ENCODE results near the gene ALKBH4. TPM values are rescaled to one million over a fixed set of nuclear protein-coding genes. Genes with fewer than 3 reads are reported as not detected.
A peak's percentile ranks its signal among the peaks of the same experiment; 100 is the strongest.
"Not testable (repeated sequence)": the region's sequence is repeated elsewhere in the genome, so short reads cannot be mapped to it uniquely, and the experiment has no call there.

Gene ALKBH4
- total and polyA plus RNA-seq, 10 of the 15 experiments (the other 5 are each of a cell fraction or from before 2014, with no cell fraction given) = 4.1 to 16.9 (median 11.3) TPM

GRCh38 chr7:102408530-102408929 is 56.1 kb downstream of the ALKBH4 start:
- peaks cover 25% of the 10 kb centered on the region for H3K4me1 ChIP-seq (ENCODE audit: control insufficient read depth, insufficient read depth, low read length)
- DNase-seq (ENCODE audit: low read depth, low spot score) (peak; percentile 71), FAIRE-seq (peak; percentile 38), ATAC-seq (peak; percentile 80)
- intact Hi-C loops (cut with micrococcal nuclease; ENCODE audit: unreplicated experiment) (loop anchor here (1.0 to 2.0 kb wide), 2 partner anchors 16 to 37 kb away; no protein-coding TSS in a partner anchor), in situ Hi-C loops (cut with MboI) (loop anchor here (10.0 kb wide), 1 partner anchor 46 kb away; no protein-coding TSS in a partner anchor)
- CTCF ChIA-PET = interaction anchor here (1.0 to 11.2 kb wide), 12 partner anchors 9 to 129 kb away, joined by 3 to 101 read pairs (median 4); partner anchors contain the start of genes ALKBH4, LRWD1, ORAI2 and PRKRIP1
- not testable (repeated sequence) for H4K20me1 ChIP-seq (ENCODE audit: control insufficient read depth, insufficient read depth); H3K27me3 ChIP-seq (replicated peaks in 1 of 2; ENCODE audit: control insufficient read depth in 2 of 2, insufficient read depth in 2 of 2, low read length in 1 of 2); BruUV-seq (replicated peaks); H2AFZ ChIP-seq (ENCODE audit: control insufficient read depth, low read depth, low read length); H3K9me3 ChIP-seq (replicated peaks; ENCODE audit: control insufficient read depth, insufficient read depth, low read length); H3K4me3 ChIP-seq; H3K9ac ChIP-seq (ENCODE audit: control insufficient read depth, insufficient read depth, low read length)
- peak overlapping the region; percentile 52 for H3K27ac ChIP-seq (ENCODE audit: control insufficient read depth, insufficient read depth)
- POLR2A ChIA-PET = interaction anchor here (1.1 to 5.0 kb wide), 4 partner anchors 17 to 57 kb away, joined by 5 to 24 read pairs (median 13); partner anchors contain the start of gene ORAI2
- under 1% methylated on average over 6 of the region's 6 CpGs for WGBS (ENCODE audit: insufficient coverage, insufficient replicate concordance, low lambda C conversion rate, missing lambda C conversion rate)
- SMC1A ChIA-PET (ENCODE audit: uncharacterized antibody, unreplicated experiment) = interaction anchor here (1.0 to 10.2 kb wide), 9 partner anchors 7 to 57 kb away, joined by 3 to 89 read pairs (median 4); partner anchors contain the start of genes ALKBH4, LRWD1 and ORAI2
- peak overlapping the region; percentile 51; the same call in 1 of the 2 replicates for H3K4me2 ChIP-seq (ENCODE audit: control insufficient read depth, insufficient read depth)
- H3K36me3 ChIP-seq (ENCODE audit: control insufficient read depth in 2 of 2, insufficient read depth in 2 of 2, low read length in 1 of 2) = peaks cover 13 to 35% of the 10 kb centered on the region in 2 experiments
- peaks cover 11% of the 10 kb centered on the region for H3K79me2 ChIP-seq (ENCODE audit: control insufficient read depth, insufficient read depth, low read length)
- RAD21 ChIA-PET (ENCODE audit: unreplicated experiment) = interaction anchor here (0.6 to 4.8 kb wide), 6 partner anchors 12 to 56 kb away, joined by 3 to 26 read pairs (median 8); partner anchors contain the start of gene PRKRIP1
- TF ChIP-seq CBFB (IDR thresholded peaks at IDR 0.05; ENCODE audit: low read depth) (peak; percentile 95), NBN (IDR thresholded peaks at IDR 0.05) (peak; percentile 88), ZNF592 (IDR thresholded peaks at IDR 0.05) (peak; percentile 12; the same call in 1 of the 2 replicates), CREB1 (IDR thresholded peaks at IDR 0.05; ENCODE audit: low read depth) (peak; percentile 75), HDGF (IDR thresholded peaks at IDR 0.05) (peak; percentile 78; the same call in 1 of the 2 replicates), CREM (IDR thresholded peaks at IDR 0.05; ENCODE audit: low read depth) (peak; percentile 92), ATF7 (IDR thresholded peaks at IDR 0.05; ENCODE audit: low read depth) (peak; percentile 93), IKZF2 (IDR thresholded peaks at IDR 0.05) (peak; percentile 88 to 90), FOXM1 (IDR thresholded peaks at IDR 0.05; ENCODE audit: low read depth, low read length) (peak; percentile 67; the same call in 1 of the 2 replicates), NR2F1 (conservative IDR thresholded peaks at IDR 0.05) (peak; percentile 65), DPF2 (IDR thresholded peaks at IDR 0.05) (peak; percentile 81), ZBED1 (IDR thresholded peaks at IDR 0.05; ENCODE audit: borderline replicate concordance) (peak; percentile 65; the same call in 1 of the 2 replicates), IKZF1 (conservative IDR thresholded peaks at IDR 0.05) (peak; percentile 86), PAX5 (IDR thresholded peaks at IDR 0.05; ENCODE audit: borderline replicate concordance, low read depth, low read length) (peak; percentile 99), BACH1 (IDR thresholded peaks at IDR 0.05; ENCODE audit: borderline replicate concordance) (0 out of 2 replicates have a peak, but pooled peaks have one; percentile 14), YY1 (IDR thresholded peaks at IDR 0.05; ENCODE audit: low read depth, low read length) (0 out of 2 replicates have a peak, but pooled peaks have one; percentile 24), SP1 (IDR thresholded peaks at IDR 0.05; ENCODE audit: low read depth, low read length) (peak; percentile 10), MEF2A (IDR thresholded peaks at IDR 0.05; ENCODE audit: insufficient read depth, low read depth, low read length) (peak; percentile 76), JUNB (IDR thresholded peaks at IDR 0.05) (peak; percentile 68)
- TF ChIP-seq, protein P1, sequence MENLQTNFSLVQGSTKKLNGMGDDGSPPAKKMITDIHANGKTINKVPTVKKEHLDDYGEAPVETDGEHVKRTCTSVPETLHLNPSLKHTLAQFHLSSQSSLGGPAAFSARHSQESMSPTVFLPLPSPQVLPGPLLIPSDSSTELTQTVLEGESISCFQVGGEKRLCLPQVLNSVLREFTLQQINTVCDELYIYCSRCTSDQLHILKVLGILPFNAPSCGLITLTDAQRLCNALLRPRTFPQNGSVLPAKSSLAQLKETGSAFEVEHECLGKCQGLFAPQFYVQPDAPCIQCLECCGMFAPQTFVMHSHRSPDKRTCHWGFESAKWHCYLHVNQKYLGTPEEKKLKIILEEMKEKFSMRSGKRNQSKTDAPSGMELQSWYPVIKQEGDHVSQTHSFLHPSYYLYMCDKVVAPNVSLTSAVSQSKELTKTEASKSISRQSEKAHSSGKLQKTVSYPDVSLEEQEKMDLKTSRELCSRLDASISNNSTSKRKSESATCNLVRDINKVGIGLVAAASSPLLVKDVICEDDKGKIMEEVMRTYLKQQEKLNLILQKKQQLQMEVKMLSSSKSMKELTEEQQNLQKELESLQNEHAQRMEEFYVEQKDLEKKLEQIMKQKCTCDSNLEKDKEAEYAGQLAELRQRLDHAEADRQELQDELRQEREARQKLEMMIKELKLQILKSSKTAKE (IDR thresholded peaks at IDR 0.05; ENCODE audit: low read depth, poor library complexity, severe bottlenecking) = peak; percentile 86

All from GM12878 (cell line).